HG02798 (cell line): ENCODE data around the gene PEAR1.

ENCODE experiments used
- ATAC-seq: cut with Tn5 transposase; IDR thresholded peaks from one replicate; pipeline ENCODE4 v1.9.1; 2021; ENCODE audit warnings: mild to moderate bottlenecking; ENCODE audit not compliant: unreplicated experiment, poor library complexity

Gene PEAR1, protein sequence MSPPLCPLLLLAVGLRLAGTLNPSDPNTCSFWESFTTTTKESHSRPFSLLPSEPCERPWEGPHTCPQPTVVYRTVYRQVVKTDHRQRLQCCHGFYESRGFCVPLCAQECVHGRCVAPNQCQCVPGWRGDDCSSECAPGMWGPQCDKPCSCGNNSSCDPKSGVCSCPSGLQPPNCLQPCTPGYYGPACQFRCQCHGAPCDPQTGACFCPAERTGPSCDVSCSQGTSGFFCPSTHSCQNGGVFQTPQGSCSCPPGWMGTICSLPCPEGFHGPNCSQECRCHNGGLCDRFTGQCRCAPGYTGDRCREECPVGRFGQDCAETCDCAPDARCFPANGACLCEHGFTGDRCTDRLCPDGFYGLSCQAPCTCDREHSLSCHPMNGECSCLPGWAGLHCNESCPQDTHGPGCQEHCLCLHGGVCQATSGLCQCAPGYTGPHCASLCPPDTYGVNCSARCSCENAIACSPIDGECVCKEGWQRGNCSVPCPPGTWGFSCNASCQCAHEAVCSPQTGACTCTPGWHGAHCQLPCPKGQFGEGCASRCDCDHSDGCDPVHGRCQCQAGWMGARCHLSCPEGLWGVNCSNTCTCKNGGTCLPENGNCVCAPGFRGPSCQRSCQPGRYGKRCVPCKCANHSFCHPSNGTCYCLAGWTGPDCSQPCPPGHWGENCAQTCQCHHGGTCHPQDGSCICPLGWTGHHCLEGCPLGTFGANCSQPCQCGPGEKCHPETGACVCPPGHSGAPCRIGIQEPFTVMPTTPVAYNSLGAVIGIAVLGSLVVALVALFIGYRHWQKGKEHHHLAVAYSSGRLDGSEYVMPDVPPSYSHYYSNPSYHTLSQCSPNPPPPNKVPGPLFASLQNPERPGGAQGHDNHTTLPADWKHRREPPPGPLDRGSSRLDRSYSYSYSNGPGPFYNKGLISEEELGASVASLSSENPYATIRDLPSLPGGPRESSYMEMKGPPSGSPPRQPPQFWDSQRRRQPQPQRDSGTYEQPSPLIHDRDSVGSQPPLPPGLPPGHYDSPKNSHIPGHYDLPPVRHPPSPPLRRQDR

GRCh38 chr1:156893048-156893953 is at the start of gene PEAR1:
TSS of gene PEAR1 (plus strand) at chr1:156893718. CDS start at chr1:156903927, 10,209 bp downstream.
- ATAC-seq, result no peak

DNA sequence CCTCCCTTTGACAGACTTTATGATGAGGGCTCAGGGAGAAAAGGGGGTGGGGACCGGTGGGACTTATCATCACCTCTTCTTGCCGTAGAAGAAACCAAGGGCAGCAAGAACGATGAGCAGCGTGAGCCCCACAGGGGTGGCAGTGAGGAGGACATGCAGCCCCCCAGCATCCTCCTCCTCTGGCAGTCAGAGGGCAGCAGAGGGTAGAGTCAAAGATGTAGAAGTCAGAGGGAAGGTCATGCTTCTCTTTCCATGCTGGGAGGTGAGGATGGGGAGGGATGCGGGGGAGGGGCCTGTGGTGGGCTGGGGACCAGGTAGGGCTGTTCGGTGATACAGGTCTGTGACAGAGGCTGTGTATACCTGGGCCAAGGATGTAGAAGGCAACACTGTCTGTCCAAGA is 49.4 kb upstream of the PEAR1 start:
- ATAC-seq, result no peak

DNA sequence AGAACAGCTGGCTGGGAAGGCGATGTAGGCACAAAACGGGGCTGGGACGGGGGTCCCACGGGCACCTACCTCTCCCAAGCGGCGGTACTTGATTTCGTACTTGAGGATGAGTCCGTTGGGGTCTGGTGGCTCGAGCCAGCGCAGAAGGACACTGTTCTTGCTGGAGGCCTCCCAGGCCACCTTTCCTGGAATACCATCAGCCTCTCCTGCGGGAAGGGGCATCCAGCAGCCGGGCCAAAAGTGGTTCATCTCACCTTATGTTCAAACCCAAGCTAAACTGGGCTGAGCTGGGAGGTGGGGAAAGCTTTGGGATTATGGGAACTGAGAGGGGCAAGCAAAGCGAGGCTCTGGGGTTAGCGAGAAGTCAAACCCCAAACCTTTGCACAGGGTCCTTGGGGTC is 48.9 kb upstream of the PEAR1 start:
- ATAC-seq, result no peak

GRCh38 chr1:156845055-156845952 is 48.2 kb upstream of the PEAR1 start:
- ATAC-seq, result no peak

DNA sequence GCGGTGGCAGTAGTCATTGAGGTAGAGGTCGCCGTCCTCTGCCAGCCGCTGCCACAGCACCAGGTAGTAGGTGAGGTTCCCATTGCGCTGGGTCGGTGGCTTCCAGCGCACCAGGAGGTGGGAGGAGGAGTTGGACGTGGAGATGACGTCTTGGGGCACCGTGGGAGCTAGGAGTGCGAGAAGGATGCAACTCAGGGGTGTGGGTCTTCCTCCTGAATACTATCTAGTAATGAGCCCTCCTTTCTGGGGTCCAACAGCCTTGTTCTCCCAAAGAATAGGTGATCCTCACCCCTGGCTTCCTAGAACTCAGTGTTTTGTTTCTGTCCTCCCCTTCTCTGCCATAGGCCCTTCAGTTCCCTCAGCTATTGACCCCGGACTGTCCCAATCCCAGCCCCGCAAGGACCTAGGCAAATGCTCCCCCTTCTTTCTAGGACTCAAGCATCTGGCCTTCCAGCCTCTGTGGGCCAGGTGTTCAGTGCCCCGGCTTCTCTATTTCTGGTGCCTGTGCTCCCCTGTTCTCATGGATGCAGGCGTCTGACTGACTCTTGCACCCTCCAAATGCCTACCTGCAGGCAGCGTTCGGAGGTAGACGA is 47.5 kb upstream of the PEAR1 start:
- ATAC-seq, result no peak

DNA sequence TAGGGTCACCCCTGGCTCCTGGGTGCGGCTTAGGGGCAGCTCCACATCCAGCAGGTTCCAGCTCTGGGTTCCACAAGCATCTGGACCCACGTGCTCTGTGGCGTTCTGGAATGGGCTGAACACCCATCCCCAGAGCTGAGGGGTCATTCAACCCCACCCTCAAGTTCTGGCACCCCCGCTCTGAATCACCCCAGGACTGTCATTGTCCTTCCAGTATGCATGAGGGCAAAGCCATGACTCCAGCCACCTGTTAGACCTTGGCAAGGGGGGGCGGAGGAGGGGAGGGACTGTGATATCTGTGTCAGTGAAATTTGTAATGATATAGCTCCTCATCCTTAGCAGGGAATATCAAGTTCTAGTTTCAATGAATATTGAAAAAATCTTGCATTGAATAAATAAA is 46.9 kb upstream of the PEAR1 start:
- no peak for ATAC-seq

DNA sequence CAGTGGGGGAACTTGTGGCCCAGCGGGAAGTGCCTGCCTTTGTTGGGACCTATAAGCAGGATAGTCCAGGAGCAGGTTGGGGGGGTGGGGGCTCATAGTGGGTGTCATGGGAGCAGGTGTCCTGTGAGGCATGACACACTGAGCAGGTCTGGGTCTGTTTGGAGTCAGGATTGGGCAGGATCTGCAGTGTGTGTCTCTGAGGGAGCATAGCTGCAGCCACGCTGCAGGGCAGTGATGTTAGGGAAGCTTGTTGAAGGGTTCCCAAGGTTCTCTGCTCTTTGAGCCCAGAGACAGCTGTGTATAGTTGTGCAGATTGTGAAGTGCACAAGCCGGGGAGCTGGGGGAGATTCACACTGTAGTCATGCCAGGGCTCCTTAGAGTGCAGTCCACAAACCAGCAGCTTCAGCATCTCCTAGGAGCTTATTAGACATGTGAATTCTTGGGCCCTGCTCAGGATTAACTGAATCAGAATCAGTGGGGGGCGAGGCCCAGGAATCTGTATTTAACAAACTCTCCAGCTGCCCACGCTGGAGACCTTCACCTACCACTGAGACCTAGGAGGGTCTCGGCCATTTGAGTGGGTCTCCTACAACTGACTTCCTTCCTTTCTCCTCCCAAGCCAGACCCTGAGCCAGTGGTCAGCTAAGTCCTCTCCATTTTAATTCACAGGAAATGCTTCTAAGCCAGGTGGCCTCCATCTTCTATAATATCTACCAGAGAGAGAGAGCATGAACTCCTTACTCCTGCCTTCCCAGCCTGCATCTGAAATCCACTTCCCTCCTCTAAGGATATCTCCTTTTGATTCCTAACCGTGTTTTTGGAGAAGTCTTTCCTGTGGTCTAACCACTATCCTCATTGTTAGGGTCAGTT is 45.7 kb upstream of the PEAR1 start:
- no peak for ATAC-seq

- ATAC-seq, result no peak
Observed at GRCh38 chr1:156848461-156849150, 44.9 kb upstream of the PEAR1 start.

DNA sequence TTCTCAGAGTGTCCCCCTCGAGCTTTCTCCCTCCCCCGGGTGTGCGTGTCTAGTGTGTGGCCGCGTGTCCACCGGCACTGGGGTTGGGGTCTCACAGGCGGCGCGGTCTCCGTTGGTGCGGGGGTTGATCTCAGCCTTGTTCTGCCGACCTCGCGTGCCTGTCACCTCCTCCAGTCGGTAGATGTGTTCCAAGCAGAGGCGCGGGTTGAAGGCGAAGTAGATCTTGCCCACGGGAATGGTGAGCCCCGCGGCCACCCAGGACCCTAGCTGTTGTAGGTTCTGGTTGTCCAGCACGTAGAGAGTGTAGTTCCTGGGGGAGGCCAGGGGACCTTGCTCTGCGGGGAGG is 44.4 kb upstream of the PEAR1 start:
- ATAC-seq, result no peak

DNA sequence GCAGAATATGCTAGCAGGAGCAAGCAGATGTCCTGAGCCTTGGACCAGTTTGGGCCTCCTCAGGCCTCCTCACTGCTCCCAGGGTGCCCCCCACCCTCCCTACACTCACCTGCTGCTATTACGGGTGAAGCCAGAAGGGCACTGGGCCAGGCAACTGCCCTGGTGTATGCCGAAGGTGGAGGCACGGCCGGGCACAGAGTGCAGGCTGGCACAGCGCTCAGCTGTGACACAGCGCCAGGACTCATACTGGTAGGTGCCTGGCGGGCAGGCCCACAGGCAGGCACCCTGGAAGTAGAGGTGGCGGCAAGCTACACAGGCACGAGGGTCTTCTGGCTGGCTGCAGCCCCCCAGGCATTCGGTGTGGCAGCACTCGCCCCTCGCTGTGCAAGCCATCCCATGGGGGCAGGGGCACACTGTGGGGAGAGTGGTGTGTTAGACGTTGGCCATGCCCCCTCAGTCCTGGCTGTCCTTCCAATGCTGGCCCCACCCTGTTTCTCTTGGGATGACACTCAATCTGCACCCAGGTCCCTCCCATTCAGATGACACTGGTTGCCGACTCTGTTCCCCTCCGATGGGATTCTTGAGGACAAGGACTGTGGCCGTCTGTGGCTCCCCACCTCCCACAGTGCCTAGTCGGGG is 41.6 kb upstream of the PEAR1 start:
- no peak for ATAC-seq

DNA sequence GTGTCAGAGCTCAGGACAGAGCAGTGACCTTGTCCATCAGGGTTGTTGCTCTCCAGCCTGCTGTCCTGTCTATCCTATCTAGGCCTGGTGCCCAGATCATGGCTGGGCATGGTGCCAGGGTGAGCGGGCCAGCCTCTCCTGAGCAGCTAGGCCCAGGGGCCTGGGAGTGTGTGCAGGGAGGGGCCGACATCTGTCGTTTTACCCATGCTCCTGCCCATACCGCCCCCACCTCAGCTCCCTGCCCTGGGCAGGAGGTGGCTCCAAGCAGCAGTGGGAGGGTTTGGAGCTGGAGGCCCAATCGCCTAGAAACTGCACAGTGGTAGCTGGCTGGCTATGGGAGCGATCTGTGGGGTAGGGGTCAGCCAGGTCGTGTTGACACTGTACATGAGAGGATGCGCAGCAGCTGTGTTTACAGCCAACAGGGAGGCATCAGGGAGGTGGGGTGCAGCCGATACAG is 41.1 kb upstream of the PEAR1 start:
- ATAC-seq, result no peak

DNA sequence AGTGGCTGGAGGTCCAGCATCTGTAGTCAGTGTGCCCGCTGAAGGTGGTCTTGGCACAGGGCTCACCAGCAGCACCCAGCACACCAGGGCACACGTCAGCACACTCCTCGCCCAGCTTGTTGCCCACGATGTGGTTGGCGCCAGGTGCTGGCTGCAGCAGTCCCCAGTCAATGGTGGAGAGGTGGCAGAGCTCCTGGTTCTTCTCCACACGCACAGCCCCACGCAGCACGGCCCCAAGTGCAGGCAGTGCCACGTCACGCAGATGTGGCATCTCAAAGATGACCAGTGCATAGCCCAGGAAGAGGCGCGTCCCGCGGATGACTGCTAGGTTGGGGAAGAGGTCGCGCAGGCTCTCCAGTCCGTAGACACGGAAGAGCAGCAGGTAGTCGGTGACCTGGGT is 39.8 kb upstream of the PEAR1 start:
- no peak for ATAC-seq

DNA sequence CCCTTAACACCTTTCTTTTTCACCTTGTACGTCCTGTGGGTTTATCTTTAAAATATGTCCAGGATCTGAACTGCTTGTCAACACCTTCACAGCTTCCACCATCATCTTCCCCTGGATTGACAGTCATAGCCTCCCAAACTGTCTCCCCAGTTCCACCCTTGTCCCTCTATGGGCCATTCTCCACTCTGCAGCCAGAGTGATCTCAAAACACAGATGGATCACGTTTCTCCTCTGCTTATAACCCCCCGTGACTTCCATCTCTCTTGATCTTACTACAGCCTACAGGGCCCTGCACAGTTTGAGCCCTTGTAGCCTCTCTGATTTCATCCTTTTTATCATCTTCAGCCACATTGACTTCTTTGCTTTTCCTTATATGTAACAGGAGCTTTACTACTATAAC is 38.9 kb upstream of the PEAR1 start:
- ATAC-seq, result no peak

- no peak for ATAC-seq
Observed at GRCh38 chr1:156856282-156856785, 37.2 kb upstream of the PEAR1 start.

DNA sequence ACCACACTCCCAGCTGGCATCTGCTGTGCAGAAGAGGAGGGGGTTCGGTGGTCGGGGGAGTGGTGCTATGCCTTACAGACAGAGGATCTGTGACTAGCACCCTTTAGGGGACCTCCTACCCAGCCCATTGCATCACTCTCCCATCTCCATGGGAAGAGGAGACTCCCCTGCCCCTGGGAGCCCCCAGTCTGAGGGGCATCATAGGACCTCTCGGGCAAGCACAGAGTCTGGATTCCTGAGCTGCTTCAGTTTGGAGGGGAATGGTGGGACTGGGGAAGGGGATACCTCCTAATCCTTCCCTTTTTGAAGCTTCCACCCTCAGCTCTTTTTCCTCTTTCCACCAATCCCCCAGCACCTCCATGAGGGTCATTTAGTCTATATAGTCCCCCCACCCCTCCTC is 36.0 kb upstream of the PEAR1 start:
- no peak for ATAC-seq

DNA sequence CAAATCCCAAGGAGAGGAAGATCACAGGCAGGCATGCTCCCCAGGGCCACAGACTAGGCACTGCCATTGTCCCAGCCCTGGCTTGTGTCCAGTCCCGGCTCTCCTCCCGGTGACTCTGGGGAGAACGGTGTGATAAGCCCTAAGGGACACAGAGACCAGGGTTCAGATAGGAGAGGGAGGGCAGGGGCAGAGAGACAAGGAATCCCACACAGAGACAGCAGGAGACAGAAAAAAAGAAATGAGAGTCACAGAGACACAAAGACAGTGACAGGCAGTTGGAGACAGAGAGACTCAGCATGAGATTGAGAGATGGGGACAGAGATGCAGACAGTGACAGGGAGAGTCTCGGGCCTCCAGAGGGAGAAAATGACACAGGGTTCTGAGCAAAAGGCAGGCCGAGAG is 35.0 kb upstream of the PEAR1 start:
- no peak for ATAC-seq
